OCI-LY1 (cell line): ENCODE data around the gene HOXB6.

Source experiments
- CTCF ChIP-seq: fragments of 200-600 bp; sonication (generic), shearing (Covaris generic); IDR thresholded peaks from 2 replicates; pipeline ENCODE4 v1.5.1; 2017; ENCODE audit warnings: mild to moderate bottlenecking, antibody characterized with exemption, low read length, moderate library complexity, mixed read lengths
- EZH2 ChIP-seq: fragments of 200-600 bp; sonication (generic), shearing (Covaris generic); IDR thresholded peaks from 2 replicates; pipeline ENCODE4 v1.8.0; 2017; ENCODE audit warnings: borderline replicate concordance, mixed run types, mild to moderate bottlenecking, antibody characterized with exemption, low read length, moderate library complexity, mixed read lengths

- no peak for TF ChIP-seq CTCF
- TF ChIP-seq EZH2: no peak
These were observed 4.3 kb downstream of the HOXB6 start for GRCh38 chr17:48600244-48601098.
